ENCODE data around the gene FMOD. TPM values are rescaled to one million over a fixed set of nuclear protein-coding genes. Genes with fewer than 3 reads are reported as not detected.
A peak's percentile ranks its signal among the peaks of the same experiment; 100 is the strongest.

Gene FMOD
- total RNA-seq, 1 experiment from 2014 or later, result 2.2 TPM

DNA sequence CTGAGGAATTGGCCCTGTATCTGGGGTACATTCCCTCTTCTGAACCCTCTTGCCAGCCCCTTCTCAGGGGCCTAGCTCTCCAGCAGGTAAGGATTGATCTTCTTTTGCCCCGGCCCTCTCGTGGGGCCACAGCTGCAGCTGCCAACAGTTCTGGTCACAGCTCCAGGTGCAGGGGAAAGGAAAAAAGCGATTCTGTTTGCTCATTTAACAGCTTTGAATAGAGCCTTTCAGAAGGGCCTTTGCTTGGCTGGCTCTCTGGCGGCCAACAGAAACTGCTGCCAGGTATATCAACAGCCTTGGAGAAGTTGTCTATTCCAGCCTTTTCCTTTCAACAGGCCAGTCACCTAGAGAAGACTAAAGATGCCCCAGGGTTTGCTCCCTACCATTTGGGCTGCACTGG is 16.1 kb upstream of the FMOD start:
- Histone ChIP-seq H3K79me2 (ENCODE audit: low read length) (no peaks in the 10 kb centered on the region), H3K9me2 (replicated peaks; ENCODE audit: insufficient read depth, low read length) (no peaks in the 10 kb centered on the region), H3K36me3 (ENCODE audit: insufficient read depth, low read length) (no peaks in the 10 kb centered on the region), H3K27ac (ENCODE audit: low read length) (peak overlapping the region; percentile 54), H3K9me3 (ENCODE audit: low read length) (no peaks in the 10 kb centered on the region), H3K4me2 (ENCODE audit: low read depth, low read length, poor library complexity, severe bottlenecking) (peak overlapping the region; percentile 43), H3K4me1 (ENCODE audit: low read length) (peaks cover 72% of the 10 kb centered on the region), H2AFZ (ENCODE audit: low read length) (no peak overlapping the region), H3K27me3 (ENCODE audit: low read length) (no peaks in the 10 kb centered on the region), H4K20me1 (ENCODE audit: insufficient read depth, low read depth, low read length) (no peaks in the 10 kb centered on the region), H3K4me3 (ENCODE audit: low read length) (no peak overlapping the region), H3K9ac (ENCODE audit: low read length) (peak overlapping the region; percentile 23)
- DNase-seq, result no peak

DNA sequence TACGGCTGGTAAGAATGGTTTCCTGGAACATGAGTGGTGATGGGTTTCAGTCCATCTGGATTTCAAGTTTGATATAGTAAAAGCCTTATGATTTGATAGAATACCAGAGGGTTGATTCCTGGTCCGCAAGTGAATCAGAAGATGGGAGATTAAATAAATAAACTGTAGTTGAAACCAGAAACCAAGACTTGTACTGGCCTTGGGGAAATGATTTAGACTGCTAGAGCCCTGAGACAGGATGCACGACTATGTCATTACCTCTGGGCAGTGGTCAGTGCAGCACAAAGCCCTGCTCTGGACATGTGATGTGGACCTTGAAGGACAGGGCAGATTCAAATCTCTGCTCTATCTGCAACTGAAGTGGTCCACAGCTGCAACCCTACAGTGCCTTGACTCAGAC is 15.6 kb upstream of the FMOD start:
- peaks cover 78% of the 10 kb centered on the region for H3K4me1 ChIP-seq (ENCODE audit: low read length)
- no peak for DNase-seq
- H3K36me3 ChIP-seq (ENCODE audit: insufficient read depth, low read length), result no peaks in the 10 kb centered on the region
- H4K20me1 ChIP-seq (ENCODE audit: insufficient read depth, low read depth, low read length), result no peaks in the 10 kb centered on the region
- no peaks in the 10 kb centered on the region for H3K9me2 ChIP-seq (replicated peaks; ENCODE audit: insufficient read depth, low read length)
- H2AFZ ChIP-seq (ENCODE audit: low read length), result no peak overlapping the region
- no peaks in the 10 kb centered on the region for H3K9me3 ChIP-seq (ENCODE audit: low read length)
- no peak overlapping the region for H3K4me3 ChIP-seq (ENCODE audit: low read length)
- peak overlapping the region; percentile 54; the same call in 1 of the 2 replicates for H3K27ac ChIP-seq (ENCODE audit: low read length)
- H3K4me2 ChIP-seq (ENCODE audit: low read depth, low read length, poor library complexity, severe bottlenecking), result peak overlapping the region; percentile 43
- no peaks in the 10 kb centered on the region for H3K27me3 ChIP-seq (ENCODE audit: low read length)
- H3K9ac ChIP-seq (ENCODE audit: low read length), result peak overlapping the region; percentile 23
- H3K79me2 ChIP-seq (ENCODE audit: low read length), result no peaks in the 10 kb centered on the region

DNA sequence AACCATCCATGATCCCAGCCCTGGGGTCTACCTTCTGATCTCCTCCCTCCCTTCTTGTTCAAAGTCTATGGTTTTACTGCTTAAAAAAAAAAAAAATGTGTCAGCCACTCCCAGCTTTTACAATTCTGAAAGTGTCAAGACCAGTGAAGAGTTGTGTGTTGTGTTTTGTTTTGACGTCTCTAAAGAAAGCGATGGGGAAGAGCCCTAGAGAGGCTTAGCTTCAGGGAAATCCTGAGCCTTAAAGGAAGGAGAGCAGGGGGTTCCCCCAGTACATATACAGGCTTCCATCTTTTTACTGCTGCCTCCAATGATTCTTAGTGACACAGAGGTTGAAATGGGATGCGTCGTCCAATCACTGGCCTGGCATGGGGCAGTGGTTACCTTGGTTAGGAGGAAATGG is 13.9 kb upstream of the FMOD start:
- H3K36me3 ChIP-seq (ENCODE audit: insufficient read depth, low read length), result no peaks in the 10 kb centered on the region
- no peak overlapping the region for H3K9ac ChIP-seq (ENCODE audit: low read length)
- no peaks in the 10 kb centered on the region for H3K27me3 ChIP-seq (ENCODE audit: low read length)
- H3K4me1 ChIP-seq (ENCODE audit: low read length), result peaks cover 85% of the 10 kb centered on the region
- no peak overlapping the region for H3K27ac ChIP-seq (ENCODE audit: low read length)
- no peaks in the 10 kb centered on the region for H4K20me1 ChIP-seq (ENCODE audit: insufficient read depth, low read depth, low read length)
- no peak overlapping the region for H3K4me2 ChIP-seq (ENCODE audit: low read depth, low read length, poor library complexity, severe bottlenecking)
- no peaks in the 10 kb centered on the region for H3K9me2 ChIP-seq (replicated peaks; ENCODE audit: insufficient read depth, low read length)
- no peak overlapping the region for H2AFZ ChIP-seq (ENCODE audit: low read length)
- H3K4me3 ChIP-seq (ENCODE audit: low read length), result no peak overlapping the region
- no peaks in the 10 kb centered on the region for H3K9me3 ChIP-seq (ENCODE audit: low read length)
- H3K79me2 ChIP-seq (ENCODE audit: low read length), result no peaks in the 10 kb centered on the region
- DNase-seq, result no peak

DNA sequence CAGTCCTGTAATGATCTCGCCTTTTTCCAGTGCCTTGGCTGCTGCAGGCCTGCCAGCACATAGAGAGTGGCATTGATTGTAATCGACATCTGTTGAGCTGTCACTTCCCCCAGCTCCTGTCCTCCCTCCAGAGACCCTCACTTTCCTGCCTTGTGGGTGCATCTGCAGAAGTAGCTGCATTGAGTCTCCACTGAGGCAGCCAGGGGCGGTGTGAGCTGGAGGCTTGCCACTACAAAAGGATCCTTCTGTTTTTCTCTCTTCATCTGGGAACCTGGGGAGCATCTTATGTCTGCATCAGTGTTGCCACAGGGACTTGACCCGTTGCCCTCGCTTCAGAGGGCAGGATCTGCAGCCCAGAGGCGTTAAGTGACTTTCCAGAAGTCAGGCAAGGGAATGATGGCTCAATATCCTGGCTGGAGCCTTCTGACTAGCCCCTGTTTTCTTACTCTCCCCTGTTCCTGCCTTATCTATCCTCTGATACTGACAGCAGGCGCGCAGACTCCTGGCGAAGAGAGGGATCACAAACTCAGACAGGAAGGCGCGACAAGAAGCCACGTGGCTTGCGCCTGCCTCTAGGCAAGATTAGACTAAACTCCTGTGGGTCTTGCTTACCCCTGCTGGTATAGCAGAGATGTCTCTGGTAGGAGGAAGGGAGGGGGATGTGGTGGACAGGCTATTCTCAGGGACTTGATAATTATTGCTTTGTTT is 13.3 kb upstream of the FMOD start:
- H3K9me3 ChIP-seq (ENCODE audit: low read length), result no peaks in the 10 kb centered on the region
- H3K27ac ChIP-seq (ENCODE audit: low read length), result no peak overlapping the region; the same call in 1 of the 2 replicates
- H3K4me3 ChIP-seq (ENCODE audit: low read length), result no peak overlapping the region
- no peaks in the 10 kb centered on the region for H4K20me1 ChIP-seq (ENCODE audit: insufficient read depth, low read depth, low read length)
- H3K79me2 ChIP-seq (ENCODE audit: low read length), result no peaks in the 10 kb centered on the region
- no peak for DNase-seq
- H3K27me3 ChIP-seq (ENCODE audit: low read length), result no peaks in the 10 kb centered on the region
- H3K9me2 ChIP-seq (replicated peaks; ENCODE audit: insufficient read depth, low read length), result no peaks in the 10 kb centered on the region
- H3K36me3 ChIP-seq (ENCODE audit: insufficient read depth, low read length), result no peaks in the 10 kb centered on the region
- no peak overlapping the region for H3K9ac ChIP-seq (ENCODE audit: low read length)
- no peak overlapping the region for H2AFZ ChIP-seq (ENCODE audit: low read length)
- peaks cover 84% of the 10 kb centered on the region for H3K4me1 ChIP-seq (ENCODE audit: low read length)
- no peak overlapping the region for H3K4me2 ChIP-seq (ENCODE audit: low read depth, low read length, poor library complexity, severe bottlenecking)

DNA sequence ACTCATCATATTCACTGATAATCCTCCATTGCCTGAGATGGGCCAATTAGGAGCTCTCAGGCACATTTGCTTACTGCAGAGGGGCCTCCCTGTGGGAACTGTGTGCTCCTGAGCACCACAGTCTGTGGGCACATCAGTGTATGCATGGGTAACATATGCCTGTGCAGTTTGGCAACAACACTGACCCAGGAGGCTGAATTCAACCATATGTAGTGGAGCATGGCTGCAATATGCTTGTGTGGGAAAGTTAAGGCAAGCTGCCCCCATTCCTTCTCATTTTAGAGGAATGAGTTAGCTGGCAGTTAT is 11.8 kb upstream of the FMOD start:
- peak; percentile 90 for DNase-seq
- no peaks in the 10 kb centered on the region for H3K36me3 ChIP-seq (ENCODE audit: insufficient read depth, low read length)
- H3K27ac ChIP-seq (ENCODE audit: low read length), result peak overlapping the region; percentile 98
- peak overlapping the region; percentile 69 for H3K9ac ChIP-seq (ENCODE audit: low read length)
- H3K4me3 ChIP-seq (ENCODE audit: low read length), result peak overlapping the region; percentile 56
- no peaks in the 10 kb centered on the region for H3K9me2 ChIP-seq (replicated peaks; ENCODE audit: insufficient read depth, low read length)
- no peaks in the 10 kb centered on the region for H3K27me3 ChIP-seq (ENCODE audit: low read length)
- peaks cover 72% of the 10 kb centered on the region for H3K4me1 ChIP-seq (ENCODE audit: low read length)
- H2AFZ ChIP-seq (ENCODE audit: low read length), result no peak overlapping the region
- no peaks in the 10 kb centered on the region for H4K20me1 ChIP-seq (ENCODE audit: insufficient read depth, low read depth, low read length)
- H3K9me3 ChIP-seq (ENCODE audit: low read length), result no peaks in the 10 kb centered on the region
- no peaks in the 10 kb centered on the region for H3K79me2 ChIP-seq (ENCODE audit: low read length)
- H3K4me2 ChIP-seq (ENCODE audit: low read depth, low read length, poor library complexity, severe bottlenecking), result peak overlapping the region; percentile 75

DNA sequence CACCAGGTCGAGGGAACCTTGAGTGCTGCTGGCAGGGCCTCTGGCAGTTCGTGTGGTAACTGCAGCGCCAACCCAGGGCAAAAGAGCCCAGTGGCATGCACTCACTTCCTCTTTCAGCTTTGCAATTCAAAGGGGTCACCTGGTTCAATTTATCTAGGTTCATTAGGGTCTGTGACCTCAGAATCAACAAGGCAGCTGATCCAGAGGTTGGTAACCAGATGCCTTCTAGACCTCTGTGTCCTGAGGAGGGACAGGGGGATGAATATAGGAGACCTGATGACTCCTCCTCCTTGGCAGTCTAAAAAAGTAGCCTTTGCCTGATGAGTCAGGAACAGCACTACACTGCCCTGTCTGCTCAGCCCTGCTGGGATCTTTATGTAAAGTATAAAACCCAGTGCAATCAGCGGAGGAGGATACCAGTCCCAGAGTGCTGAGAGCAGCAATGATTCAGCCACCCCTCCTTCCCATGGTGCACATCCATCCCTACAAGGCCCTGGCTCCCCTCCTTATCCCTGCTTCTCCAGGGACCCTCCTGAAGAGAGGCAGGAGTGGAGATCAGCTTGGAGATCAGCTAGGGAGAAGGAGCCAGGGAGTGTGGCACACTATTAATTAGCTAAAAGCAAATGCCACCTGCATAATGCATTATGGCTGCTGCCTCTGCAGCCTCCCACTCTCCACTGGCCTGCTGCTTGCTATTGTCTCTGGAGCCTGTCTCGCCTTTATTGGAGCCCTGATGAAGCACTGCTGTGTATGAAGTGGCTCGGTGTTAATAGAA is 11.2 kb upstream of the FMOD start:
- H3K9me2 ChIP-seq (replicated peaks; ENCODE audit: insufficient read depth, low read length), result no peaks in the 10 kb centered on the region
- H3K9me3 ChIP-seq (ENCODE audit: low read length), result no peaks in the 10 kb centered on the region
- peak overlapping the region; percentile 56 for H3K4me3 ChIP-seq (ENCODE audit: low read length)
- no peaks in the 10 kb centered on the region for H3K79me2 ChIP-seq (ENCODE audit: low read length)
- H3K9ac ChIP-seq (ENCODE audit: low read length), result peak overlapping the region; percentile 69
- peak overlapping the region; percentile 75 for H3K4me2 ChIP-seq (ENCODE audit: low read depth, low read length, poor library complexity, severe bottlenecking)
- no peaks in the 10 kb centered on the region for H4K20me1 ChIP-seq (ENCODE audit: insufficient read depth, low read depth, low read length)
- peaks cover 67% of the 10 kb centered on the region for H3K4me1 ChIP-seq (ENCODE audit: low read length)
- H2AFZ ChIP-seq (ENCODE audit: low read length), result no peak overlapping the region
- peak; percentile 93 for DNase-seq
- H3K27me3 ChIP-seq (ENCODE audit: low read length), result no peaks in the 10 kb centered on the region
- no peaks in the 10 kb centered on the region; the same call in 1 of the 2 replicates for H3K36me3 ChIP-seq (ENCODE audit: insufficient read depth, low read length)
- H3K27ac ChIP-seq (ENCODE audit: low read length), result peak overlapping the region; percentile 98

DNA sequence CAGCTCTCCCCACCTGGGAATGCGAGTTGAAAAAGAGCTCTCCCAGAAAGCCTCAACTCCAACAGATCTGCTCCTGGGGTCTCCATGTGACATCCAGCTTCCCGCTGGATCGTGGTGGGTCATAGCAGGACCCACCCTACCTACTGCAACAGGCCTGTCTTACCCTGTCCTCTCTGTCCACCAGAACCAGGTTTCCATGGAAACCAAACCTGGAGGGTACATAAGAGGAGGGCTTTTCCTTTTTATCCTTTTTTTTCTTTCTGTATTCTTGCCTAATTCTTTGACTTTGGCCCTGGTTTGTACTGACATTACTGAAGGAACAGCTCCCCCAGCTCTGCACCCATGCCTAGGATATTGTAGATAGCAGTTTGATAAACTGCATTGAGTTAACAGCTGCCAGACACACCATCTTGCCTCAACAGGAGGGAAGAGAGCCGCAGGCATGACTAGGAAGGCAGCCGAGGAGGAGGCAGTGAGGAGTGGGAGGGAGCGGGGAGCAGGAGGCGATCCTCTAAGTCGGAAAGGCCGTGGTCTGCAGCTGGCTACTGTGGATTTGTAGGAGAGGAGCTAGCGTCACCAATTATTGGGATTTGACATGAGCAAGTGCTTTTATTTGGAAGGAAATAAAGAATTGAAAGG is 9.7 kb upstream of the FMOD start:
- no peaks in the 10 kb centered on the region for H3K9me2 ChIP-seq (replicated peaks; ENCODE audit: insufficient read depth, low read length)
- DNase-seq, result no peak
- 0 out of 2 replicates have a peak, but pooled peaks cover 4% of the 10 kb centered on the region for H3K9me3 ChIP-seq (ENCODE audit: low read length)
- no peak overlapping the region for H3K4me3 ChIP-seq (ENCODE audit: low read length)
- no peaks in the 10 kb centered on the region for H3K79me2 ChIP-seq (ENCODE audit: low read length)
- peak overlapping the region; percentile 98 for H3K27ac ChIP-seq (ENCODE audit: low read length)
- H3K4me1 ChIP-seq (ENCODE audit: low read length), result peaks cover 52% of the 10 kb centered on the region
- peak overlapping the region; percentile 69; the same call in 1 of the 2 replicates for H3K9ac ChIP-seq (ENCODE audit: low read length)
- H3K4me2 ChIP-seq (ENCODE audit: low read depth, low read length, poor library complexity, severe bottlenecking), result no peak overlapping the region
- no peaks in the 10 kb centered on the region; the same call in 1 of the 2 replicates for H3K36me3 ChIP-seq (ENCODE audit: insufficient read depth, low read length)
- no peaks in the 10 kb centered on the region for H4K20me1 ChIP-seq (ENCODE audit: insufficient read depth, low read depth, low read length)
- H2AFZ ChIP-seq (ENCODE audit: low read length), result no peak overlapping the region
- no peaks in the 10 kb centered on the region for H3K27me3 ChIP-seq (ENCODE audit: low read length)

DNA sequence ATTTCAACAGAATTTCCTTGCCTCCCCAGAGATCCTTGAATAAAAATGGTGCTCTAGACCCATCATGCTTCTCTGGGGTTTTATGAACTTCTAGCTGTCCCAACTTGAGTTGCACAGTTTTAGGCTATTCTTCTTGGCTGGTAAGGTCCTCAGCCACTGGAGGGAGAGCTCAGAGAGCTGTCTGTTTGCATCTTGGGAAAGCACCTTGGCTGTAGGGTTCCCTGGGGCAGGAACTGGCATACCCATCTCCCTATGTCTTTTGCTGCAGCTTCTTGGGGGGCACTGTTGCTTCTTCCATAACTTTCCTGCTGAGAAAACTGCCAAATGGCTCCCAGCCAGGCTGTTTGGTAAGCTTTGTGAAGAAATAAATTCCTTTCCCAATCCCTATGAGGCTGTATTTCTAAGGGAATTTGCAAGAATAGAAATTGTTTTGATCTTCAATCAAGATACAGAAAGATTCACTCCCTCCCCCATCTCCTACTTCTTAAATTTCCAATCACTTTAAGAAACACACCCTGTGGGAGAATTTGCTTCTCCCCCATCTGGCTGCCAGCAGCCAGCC is 8.2 kb upstream of the FMOD start:
- no peak overlapping the region for H3K27ac ChIP-seq (ENCODE audit: low read length)
- H3K9ac ChIP-seq (ENCODE audit: low read length), result no peak overlapping the region
- H3K4me3 ChIP-seq (ENCODE audit: low read length), result no peak overlapping the region
- H3K4me1 ChIP-seq (ENCODE audit: low read length), result peaks cover 45% of the 10 kb centered on the region
- no peaks in the 10 kb centered on the region; the same call in 1 of the 2 replicates for H3K36me3 ChIP-seq (ENCODE audit: insufficient read depth, low read length)
- H3K4me2 ChIP-seq (ENCODE audit: low read depth, low read length, poor library complexity, severe bottlenecking), result no peak overlapping the region
- no peaks in the 10 kb centered on the region for H3K9me2 ChIP-seq (replicated peaks; ENCODE audit: insufficient read depth, low read length)
- DNase-seq, result no peak
- H2AFZ ChIP-seq (ENCODE audit: low read length), result no peak overlapping the region
- H4K20me1 ChIP-seq (ENCODE audit: insufficient read depth, low read depth, low read length), result no peaks in the 10 kb centered on the region
- H3K27me3 ChIP-seq (ENCODE audit: low read length), result no peaks in the 10 kb centered on the region
- H3K9me3 ChIP-seq (ENCODE audit: low read length), result 0 out of 2 replicates have a peak, but pooled peaks cover 4% of the 10 kb centered on the region
- H3K79me2 ChIP-seq (ENCODE audit: low read length), result no peaks in the 10 kb centered on the region

Data from Karpas-422 (cell line).